MM.1S (cell line): Measurements from ENCODE around the gene TGFA.

Experiments
- EZH2 ChIP-seq: fragments of 300-600 bp; sonication (generic); optimal IDR thresholded peaks from 2 replicates; pipeline ENCODE3; 2017; ENCODE audit warnings: low read depth, mild to moderate bottlenecking, antibody characterized with exemption, low read length, mixed read lengths
- TF ChIP-seq, protein P1 (sequence below): fragments of 300-600 bp; sonication (generic); IDR thresholded peaks from 2 replicates; pipeline ENCODE4 v1.5.1; 2016; ENCODE audit warnings: antibody characterized with exemption, low read length, mixed read lengths

- TF ChIP-seq EZH2 = no peak
- TF ChIP-seq, protein P1, sequence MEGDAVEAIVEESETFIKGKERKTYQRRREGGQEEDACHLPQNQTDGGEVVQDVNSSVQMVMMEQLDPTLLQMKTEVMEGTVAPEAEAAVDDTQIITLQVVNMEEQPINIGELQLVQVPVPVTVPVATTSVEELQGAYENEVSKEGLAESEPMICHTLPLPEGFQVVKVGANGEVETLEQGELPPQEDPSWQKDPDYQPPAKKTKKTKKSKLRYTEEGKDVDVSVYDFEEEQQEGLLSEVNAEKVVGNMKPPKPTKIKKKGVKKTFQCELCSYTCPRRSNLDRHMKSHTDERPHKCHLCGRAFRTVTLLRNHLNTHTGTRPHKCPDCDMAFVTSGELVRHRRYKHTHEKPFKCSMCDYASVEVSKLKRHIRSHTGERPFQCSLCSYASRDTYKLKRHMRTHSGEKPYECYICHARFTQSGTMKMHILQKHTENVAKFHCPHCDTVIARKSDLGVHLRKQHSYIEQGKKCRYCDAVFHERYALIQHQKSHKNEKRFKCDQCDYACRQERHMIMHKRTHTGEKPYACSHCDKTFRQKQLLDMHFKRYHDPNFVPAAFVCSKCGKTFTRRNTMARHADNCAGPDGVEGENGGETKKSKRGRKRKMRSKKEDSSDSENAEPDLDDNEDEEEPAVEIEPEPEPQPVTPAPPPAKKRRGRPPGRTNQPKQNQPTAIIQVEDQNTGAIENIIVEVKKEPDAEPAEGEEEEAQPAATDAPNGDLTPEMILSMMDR = no peak
Observed at GRCh38 chr2:70450641-70451250, 102.9 kb downstream of the TGFA start.
